ENCODE measurements around the gene RAP1GAP. TPM values are rescaled to one million over a fixed set of nuclear protein-coding genes. Genes with fewer than 3 reads are reported as not detected.

Gene RAP1GAP
- total and polyA plus RNA-seq, 9 of the 15 experiments (the other 6 are each of a cell fraction or from before 2014, with no cell fraction given): 0.29 to 30.2 (median 19.2) TPM

DNA sequence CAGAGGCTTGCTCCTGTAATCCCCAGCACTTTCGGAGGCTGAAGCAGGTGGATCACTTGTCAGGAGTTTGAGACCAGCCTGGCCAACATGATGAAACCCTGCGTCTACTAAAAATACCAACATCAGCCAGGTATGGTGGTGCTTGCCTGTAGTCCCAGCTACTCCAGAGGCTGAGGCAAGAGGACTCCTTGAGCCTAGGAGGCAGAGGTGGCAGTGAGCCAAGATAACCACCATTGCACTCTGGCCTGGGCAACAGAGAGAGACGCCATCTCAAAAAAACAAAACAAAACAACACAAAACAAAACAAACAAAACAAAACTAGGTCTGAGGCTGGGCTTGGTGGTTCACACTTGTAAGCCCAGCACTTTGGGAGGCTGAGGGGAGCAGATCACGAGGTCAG, 38.7 kb upstream of the RAP1GAP start (continued):
- TF ChIP-seq ZNF592 (IDR thresholded peaks at IDR 0.05) (no peak), TAF9B (IDR thresholded peaks at IDR 0.05; ENCODE audit: partially characterized antibody) (no peak), MAFF (IDR thresholded peaks at IDR 0.05; ENCODE audit: low read length) (no peak), TFE3 (CRISPR knock-in tag; IDR thresholded peaks at IDR 0.05) (no peak), POLR2G (IDR thresholded peaks at IDR 0.05; ENCODE audit: low read depth, low read length) (no peak)

All from K562 (cell line).